ENCODE data around the gene TANGO2. TPM values are rescaled to one million over a fixed set of nuclear protein-coding genes. Genes with fewer than 3 reads are reported as not detected.

TANGO2 gene
- total and polyA plus RNA-seq, 9 of the 15 experiments (the other 6 are each of a cell fraction or from before 2014, with no cell fraction given), result 15.5 to 94.9 (median 70.1) TPM

DNA sequence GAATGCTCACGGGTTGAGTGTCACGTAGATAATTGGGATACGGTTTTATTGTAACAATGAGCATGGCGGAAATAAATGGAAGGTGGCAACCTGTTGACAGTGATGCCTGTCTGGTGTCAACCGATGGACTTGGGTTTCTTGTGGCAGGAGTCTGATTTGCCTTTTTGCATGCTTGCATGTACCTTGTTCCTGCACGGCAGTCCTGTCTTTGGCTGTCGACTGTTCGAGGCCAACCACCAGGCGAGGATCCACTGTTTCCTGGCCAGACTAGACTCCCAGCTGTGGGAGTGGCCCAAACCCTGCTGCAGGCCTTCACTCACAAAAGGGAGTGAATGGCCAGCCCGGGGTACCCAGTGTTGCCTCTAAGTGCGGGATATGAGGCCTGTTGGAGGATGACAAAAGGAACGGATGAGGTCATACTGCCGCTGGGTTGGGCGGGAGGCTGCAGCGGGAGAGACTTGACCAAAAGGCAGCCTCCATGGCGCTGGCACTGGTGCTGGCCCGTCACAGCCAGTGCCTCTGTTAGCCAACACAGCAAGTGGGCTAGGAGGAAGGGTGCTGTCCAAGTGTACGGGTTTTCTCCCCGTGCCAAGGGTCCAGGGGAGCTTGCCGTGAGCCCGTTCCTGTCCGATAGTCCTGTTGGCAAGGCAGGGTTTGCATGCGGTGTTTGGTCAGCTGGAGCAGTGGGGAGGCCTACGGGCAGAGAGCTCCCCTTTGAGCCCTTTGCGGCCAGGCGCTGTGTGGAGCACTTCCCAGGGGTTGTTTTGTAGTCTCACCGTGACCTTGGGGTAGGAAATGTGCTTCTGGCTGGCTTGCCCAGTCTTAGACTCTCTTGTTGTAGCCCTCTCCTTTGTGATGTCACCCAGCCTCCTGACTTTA is 60.1 kb downstream of the TANGO2 start (continued):
- TF ChIP-seq, protein P1, sequence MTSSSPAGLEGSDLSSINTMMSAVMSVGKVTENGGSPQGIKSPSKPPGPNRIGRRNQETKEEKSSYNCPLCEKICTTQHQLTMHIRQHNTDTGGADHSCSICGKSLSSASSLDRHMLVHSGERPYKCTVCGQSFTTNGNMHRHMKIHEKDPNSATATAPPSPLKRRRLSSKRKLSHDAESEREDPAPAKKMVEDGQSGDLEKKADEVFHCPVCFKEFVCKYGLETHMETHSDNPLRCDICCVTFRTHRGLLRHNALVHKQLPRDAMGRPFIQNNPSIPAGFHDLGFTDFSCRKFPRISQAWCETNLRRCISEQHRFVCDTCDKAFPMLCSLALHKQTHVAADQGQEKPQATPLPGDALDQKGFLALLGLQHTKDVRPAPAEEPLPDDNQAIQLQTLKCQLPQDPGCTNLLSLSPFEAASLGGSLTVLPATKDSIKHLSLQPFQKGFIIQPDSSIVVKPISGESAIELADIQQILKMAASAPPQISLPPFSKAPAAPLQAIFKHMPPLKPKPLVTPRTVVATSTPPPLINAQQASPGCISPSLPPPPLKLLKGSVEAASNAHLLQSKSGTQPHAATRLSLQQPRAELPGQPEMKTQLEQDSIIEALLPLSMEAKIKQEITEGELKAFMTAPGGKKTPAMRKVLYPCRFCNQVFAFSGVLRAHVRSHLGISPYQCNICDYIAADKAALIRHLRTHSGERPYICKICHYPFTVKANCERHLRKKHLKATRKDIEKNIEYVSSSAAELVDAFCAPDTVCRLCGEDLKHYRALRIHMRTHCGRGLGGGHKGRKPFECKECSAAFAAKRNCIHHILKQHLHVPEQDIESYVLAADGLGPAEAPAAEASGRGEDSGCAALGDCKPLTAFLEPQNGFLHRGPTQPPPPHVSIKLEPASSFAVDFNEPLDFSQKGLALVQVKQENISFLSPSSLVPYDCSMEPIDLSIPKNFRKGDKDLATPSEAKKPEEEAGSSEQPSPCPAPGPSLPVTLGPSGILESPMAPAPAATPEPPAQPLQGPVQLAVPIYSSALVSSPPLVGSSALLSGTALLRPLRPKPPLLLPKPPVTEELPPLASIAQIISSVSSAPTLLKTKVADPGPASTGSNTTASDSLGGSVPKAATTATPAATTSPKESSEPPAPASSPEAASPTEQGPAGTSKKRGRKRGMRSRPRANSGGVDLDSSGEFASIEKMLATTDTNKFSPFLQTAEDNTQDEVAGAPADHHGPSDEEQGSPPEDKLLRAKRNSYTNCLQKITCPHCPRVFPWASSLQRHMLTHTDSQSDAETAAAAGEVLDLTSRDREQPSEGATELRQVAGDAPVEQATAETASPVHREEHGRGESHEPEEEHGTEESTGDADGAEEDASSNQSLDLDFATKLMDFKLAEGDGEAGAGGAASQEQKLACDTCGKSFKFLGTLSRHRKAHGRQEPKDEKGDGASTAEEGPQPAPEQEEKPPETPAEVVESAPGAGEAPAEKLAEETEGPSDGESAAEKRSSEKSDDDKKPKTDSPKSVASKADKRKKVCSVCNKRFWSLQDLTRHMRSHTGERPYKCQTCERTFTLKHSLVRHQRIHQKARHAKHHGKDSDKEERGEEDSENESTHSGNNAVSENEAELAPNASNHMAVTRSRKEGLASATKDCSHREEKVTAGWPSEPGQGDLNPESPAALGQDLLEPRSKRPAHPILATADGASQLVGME (CRISPR knock-in tag; IDR thresholded peaks at IDR 0.05), result peak; percentile 53; the same call in 1 of the 2 replicates
- TF ChIP-seq MYNN (IDR thresholded peaks at IDR 0.05) (no peak), MYNN (CRISPR knock-in tag; IDR thresholded peaks at IDR 0.05) (no peak), SMC3 (conservative IDR thresholded peaks at IDR 0.05; ENCODE audit: insufficient read depth, low read depth, low read length) (0 out of 2 replicates have a peak, but pooled peaks have one; percentile 9), MECOM (CRISPR knock-in tag; IDR thresholded peaks at IDR 0.05) (no peak), RBM17 (IDR thresholded peaks at IDR 0.05; ENCODE audit: borderline replicate concordance, low read depth, low read length) (no peak), MAFG (tag; conservative IDR thresholded peaks at IDR 0.05) (no peak), ZNF41 (CRISPR knock-in tag; conservative IDR thresholded peaks at IDR 0.05) (peak; percentile 70; the same call in 1 of the 2 replicates), ZNF561 (CRISPR knock-in tag; conservative IDR thresholded peaks at IDR 0.05) (no peak), TAF7 (tag; IDR thresholded peaks at IDR 0.05) (peak; percentile 4), YBX1 (IDR thresholded peaks at IDR 0.05) (no peak), DPF2 (IDR thresholded peaks at IDR 0.05) (no peak), GATAD2A (IDR thresholded peaks at IDR 0.05) (no peak), SP1 (CRISPR knock-in tag; IDR thresholded peaks at IDR 0.05) (no peak), TBL1XR1 (IDR thresholded peaks at IDR 0.05; ENCODE audit: low read length in 2 of 2) (no peak; a peak in 1 of 4 replicates), FOXJ3 (CRISPR knock-in tag; IDR thresholded peaks at IDR 0.05) (no peak)
- TF ChIP-seq, protein P2, sequence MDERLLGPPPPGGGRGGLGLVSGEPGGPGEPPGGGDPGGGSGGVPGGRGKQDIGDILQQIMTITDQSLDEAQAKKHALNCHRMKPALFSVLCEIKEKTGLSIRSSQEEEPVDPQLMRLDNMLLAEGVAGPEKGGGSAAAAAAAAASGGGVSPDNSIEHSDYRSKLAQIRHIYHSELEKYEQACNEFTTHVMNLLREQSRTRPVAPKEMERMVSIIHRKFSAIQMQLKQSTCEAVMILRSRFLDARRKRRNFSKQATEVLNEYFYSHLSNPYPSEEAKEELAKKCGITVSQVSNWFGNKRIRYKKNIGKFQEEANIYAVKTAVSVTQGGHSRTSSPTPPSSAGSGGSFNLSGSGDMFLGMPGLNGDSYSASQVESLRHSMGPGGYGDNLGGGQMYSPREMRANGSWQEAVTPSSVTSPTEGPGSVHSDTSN (CRISPR knock-in tag; IDR thresholded peaks at IDR 0.05; ENCODE audit: low read depth), result no peak
- TF ChIP-seq, protein P2 (tag; conservative IDR thresholded peaks at IDR 0.05; ENCODE audit: low read depth), result no peak
- TF ChIP-seq, protein P3, sequence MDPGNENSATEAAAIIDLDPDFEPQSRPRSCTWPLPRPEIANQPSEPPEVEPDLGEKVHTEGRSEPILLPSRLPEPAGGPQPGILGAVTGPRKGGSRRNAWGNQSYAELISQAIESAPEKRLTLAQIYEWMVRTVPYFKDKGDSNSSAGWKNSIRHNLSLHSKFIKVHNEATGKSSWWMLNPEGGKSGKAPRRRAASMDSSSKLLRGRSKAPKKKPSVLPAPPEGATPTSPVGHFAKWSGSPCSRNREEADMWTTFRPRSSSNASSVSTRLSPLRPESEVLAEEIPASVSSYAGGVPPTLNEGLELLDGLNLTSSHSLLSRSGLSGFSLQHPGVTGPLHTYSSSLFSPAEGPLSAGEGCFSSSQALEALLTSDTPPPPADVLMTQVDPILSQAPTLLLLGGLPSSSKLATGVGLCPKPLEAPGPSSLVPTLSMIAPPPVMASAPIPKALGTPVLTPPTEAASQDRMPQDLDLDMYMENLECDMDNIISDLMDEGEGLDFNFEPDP (CRISPR knock-in tag; IDR thresholded peaks at IDR 0.05), result peak; percentile 90; the same call in 1 of the 2 replicates

Measured in K562 (cell line).